Pancreas (tissue), 10 donors: ENCODE measurements around the gene CLTA. TPM values are rescaled to one million over a fixed set of nuclear protein-coding genes. Genes with fewer than 3 reads are reported as not detected.
"Not testable (repeated sequence)": the region's sequence is repeated elsewhere in the genome, so short reads cannot be mapped to it uniquely, and the experiment has no call there.

ENCODE experiments used
- ATAC-seq, 4 donors: fragments of 200-7000 bp; cut with Tn5 transposase; one replicate each; pipeline versions ENCODE4 v1.8.0 to v1.9.1; 2020; ENCODE audit warnings: mild to moderate bottlenecking in 4 of 4, moderate library complexity in 4 of 4
- DNase-seq, 6 donors: peaks; one replicate each; pipeline ENCODE4 v3.0.0-alpha.2; 2020
- FAIRE-seq: peaks from 2 replicates; lab custom pipeline; 2012; peaks lifted over from hg19 to GRCh38; lab: Jason Lieb, UNC
- H3K27ac ChIP-seq, 4 donors: fragments of 200-600 bp; sonication (generic); 1 replicate in 3 of 4; 2 replicates in 1 of 4; pipeline versions ENCODE4 v1.5.0 to v1.8.0; 2020
- H3K27me3 ChIP-seq, 4 donors: fragments of 200-600 bp; one replicate each; pipeline ENCODE4 v1.8.0; 2021
- H3K36me3 ChIP-seq, 3 donors: fragments of 200-600 bp; sonication (generic) in 1 of 3; one replicate each; pipeline versions ENCODE4 v1.5.0 to v1.8.0; 2020 to 2021
- H3K4me1 ChIP-seq, 3 donors: fragments of 200-600 bp; one replicate each; pipeline ENCODE4 v1.8.0; 2021
- H3K4me3 ChIP-seq, 4 donors: fragments of 200-600 bp; sonication (generic) in 2 of 4; one replicate each; pipeline versions ENCODE4 v1.5.0 to v1.8.0; 2020 to 2021
- H3K9me3 ChIP-seq, 4 donors: fragments of 200-600 bp; one replicate each; pipeline ENCODE4 v1.8.0; 2021
- CTCF ChIP-seq, 4 donors: fragments of 200-600 bp; sonication (generic) in 3 of 4; IDR thresholded peaks; one replicate each; pipeline versions ENCODE4 v1.5.0 to v1.8.0; 2021; ENCODE audit warnings: antibody characterized with exemption in 4 of 4
- WGBS, 2 donors: extraction: QIAGEN DNeasy Blood & Tissue Kit; methylation state at CpG; one replicate each; pipeline ENCODE4 v1.1.7; 2013; 5-methylcytosine and 5-hydroxymethylcytosine counted together
- intact Hi-C, 3 donors: fragments of 100-400 bp; cut with DNase I; formaldehyde crosslinking; loops; one replicate each; pipeline versions ENCODE4 v1.11.1 to v1.14.2; 2022
- polyA plus RNA-seq, 2 donors: library from polyadenylated mRNA; stranded (reverse); fragments of 200-250 nt; gene quantifications; one replicate each; pipeline ENCODE4 v1.2.3, GENCODE V29; 2013
- total RNA-seq, 6 donors: library from RNA; stranded (reverse); fragmentation: NEBNext Ultra II Directional in 4 of 6; extraction: Animal tissue kit (Norgen Biotek cat#: 25700) in 4 of 6; gene quantifications; one replicate each; pipeline versions ENCODE4 v1.2.1 to v1.2.4, GENCODE V29; 2021 to 2023
- donor health status: healthy with polysubstance abuse.
- donor health status: DM: no; HTN: no; CAD: no; lungs with moderate emphysema.
- donor health status: DM: no; HTN: no; CAD: no.
- donor health status: control.
- donor health status: control.
- donor health status: Bipolar disorder and iron deficiency.
- donor health status: DM: yes; HTN: yes; CAD: no.
- donor health status: DM: no; HTN: no; CAD: no.
- donor health status: DM: no; HTN: no; CAD: no.
- donor health status: DM: yes; HTN: yes; CAD: no.

Gene CLTA
- total and polyA plus RNA-seq, 8 donors = 49.2 to 102 (median 77.7) TPM

GRCh38 chr9:36218411-36218901, 27.7 kb downstream of the CLTA start:
- ATAC-seq (no peak), DNase-seq (no peak), FAIRE-seq (no peak)
- Histone ChIP-seq H3K27ac (no peak overlapping the region), H3K36me3 (peaks cover 5 to 39% (median 14%) of the 10 kb centered on the region in 3 donors), H3K9me3 (no peaks in the 10 kb centered on the region), H3K27me3 (no peaks in the 10 kb centered on the region), H3K4me3 (no peak overlapping the region), H3K4me1 (peaks cover 0 to 8% (median 5%) of the 10 kb centered on the region in 3 donors)
- WGBS, 2 donors = 91% methylated on average over 7 of the region's 7 CpGs
- intact Hi-C loops = no loop called here
- no peak for TF ChIP-seq CTCF (IDR thresholded peaks at IDR 0.05)

- no peaks in the 10 kb centered on the region for H3K4me1 ChIP-seq
- peak in 1 of 4 donors; percentile 28 for ATAC-seq
- H3K36me3 ChIP-seq = peaks cover 5 to 52% (median 16%) of the 10 kb centered on the region in 3 donors
- H3K27ac ChIP-seq = no peak overlapping the region
- H3K27me3 ChIP-seq = no peaks in the 10 kb centered on the region
- H3K4me3 ChIP-seq = no peak overlapping the region
- no peak for TF ChIP-seq CTCF (IDR thresholded peaks at IDR 0.05)
- no peak for FAIRE-seq
- WGBS, 2 donors = 82 to 84% methylated on average over 3 of the region's 3 CpGs
- intact Hi-C loops = loop anchor here in 1 of 3 donors (10.0 kb wide), 1 partner anchor 63 kb away; no protein-coding TSS in a partner anchor
- DNase-seq = no peak
- H3K9me3 ChIP-seq = no peaks in the 10 kb centered on the region
Observed at GRCh38 chr9:36221667-36222066, 30.9 kb downstream of the CLTA start.

GRCh38 chr9:36222449-36222848, 31.7 kb downstream of the CLTA start:
- H3K4me1 ChIP-seq = no peaks in the 10 kb centered on the region
- peaks cover 5 to 59% (median 17%) of the 10 kb centered on the region in 3 donors for H3K36me3 ChIP-seq
- H3K27me3 ChIP-seq = no peaks in the 10 kb centered on the region
- no peak for FAIRE-seq
- WGBS, 2 donors = 100% methylated on average over 1 of the region's 1 CpG
- H3K9me3 ChIP-seq = no peaks in the 10 kb centered on the region
- TF ChIP-seq CTCF (IDR thresholded peaks at IDR 0.05) = no peak
- no peak overlapping the region for H3K4me3 ChIP-seq
- ATAC-seq = no peak
- no peak for DNase-seq
- intact Hi-C loops = loop anchor here in 1 of 3 donors (10.0 kb wide), 1 partner anchor 62 kb away; no protein-coding TSS in a partner anchor
- H3K27ac ChIP-seq = no peak overlapping the region

GRCh38 chr9:36237230-36237629, 46.5 kb downstream of the CLTA start:
- intact Hi-C loops = no loop called here
- FAIRE-seq = no peak
- TF ChIP-seq CTCF (IDR thresholded peaks at IDR 0.05) = no peak
- Histone ChIP-seq H3K27ac (no peak overlapping the region), H3K36me3 (peaks cover 0 to 28% (median 0%) of the 10 kb centered on the region in 3 donors), H3K4me3 (no peak overlapping the region), H3K4me1 (no peaks in the 10 kb centered on the region), H3K27me3 (no peaks in the 10 kb centered on the region), H3K9me3 (no peaks in the 10 kb centered on the region)
- 94 to 98% methylated on average over 3 of the region's 3 CpGs for WGBS, 2 donors
- ATAC-seq = no peak
- DNase-seq = no peak

GRCh38 chr9:36239205-36239604, 48.5 kb downstream of the CLTA start:
- H3K4me3 ChIP-seq, H3K9me3 ChIP-seq, H3K27me3 ChIP-seq, intact Hi-C loops, H3K27ac ChIP-seq, FAIRE-seq, H3K4me1 ChIP-seq, DNase-seq, ATAC-seq: not testable (repeated sequence)
- WGBS, 2 donors = 97 to 98% methylated on average over 7 of the region's 7 CpGs
- peaks cover 0 to 13% (median 0%) of the 10 kb centered on the region in 3 donors for H3K36me3 ChIP-seq

- WGBS, 2 donors = 98 to 100% methylated on average over 3 of the region's 3 CpGs
- not testable (repeated sequence) for H3K4me1 ChIP-seq, DNase-seq, H3K27me3 ChIP-seq, FAIRE-seq, H3K27ac ChIP-seq, ATAC-seq, H3K4me3 ChIP-seq, H3K9me3 ChIP-seq
- intact Hi-C loops = loop anchor here in 1 of 3 donors (10.0 kb wide), 1 partner anchor 85 kb away; no protein-coding TSS in a partner anchor
- peaks cover 0 to 13% (median 0%) of the 10 kb centered on the region in 3 donors for H3K36me3 ChIP-seq
Observed at GRCh38 chr9:36239675-36240074, 49.0 kb downstream of the CLTA start.
